Stimulated activated CD4-positive, alpha-beta T cell treated with anti-CD3 and anti-CD28 coated beads, Interleukin-4, amount 100 ng/mL, for 24 hours (primary cell): ENCODE results near the gene BMERB1.
"Not testable (repeated sequence)": the region's sequence is repeated elsewhere in the genome, so short reads cannot be mapped to it uniquely, and the experiment has no call there.

Source experiments
- DNase-seq: peaks from one replicate; pipeline ENCODE4 v3.0.0-alpha.2; 2020

Gene BMERB1

DNA sequence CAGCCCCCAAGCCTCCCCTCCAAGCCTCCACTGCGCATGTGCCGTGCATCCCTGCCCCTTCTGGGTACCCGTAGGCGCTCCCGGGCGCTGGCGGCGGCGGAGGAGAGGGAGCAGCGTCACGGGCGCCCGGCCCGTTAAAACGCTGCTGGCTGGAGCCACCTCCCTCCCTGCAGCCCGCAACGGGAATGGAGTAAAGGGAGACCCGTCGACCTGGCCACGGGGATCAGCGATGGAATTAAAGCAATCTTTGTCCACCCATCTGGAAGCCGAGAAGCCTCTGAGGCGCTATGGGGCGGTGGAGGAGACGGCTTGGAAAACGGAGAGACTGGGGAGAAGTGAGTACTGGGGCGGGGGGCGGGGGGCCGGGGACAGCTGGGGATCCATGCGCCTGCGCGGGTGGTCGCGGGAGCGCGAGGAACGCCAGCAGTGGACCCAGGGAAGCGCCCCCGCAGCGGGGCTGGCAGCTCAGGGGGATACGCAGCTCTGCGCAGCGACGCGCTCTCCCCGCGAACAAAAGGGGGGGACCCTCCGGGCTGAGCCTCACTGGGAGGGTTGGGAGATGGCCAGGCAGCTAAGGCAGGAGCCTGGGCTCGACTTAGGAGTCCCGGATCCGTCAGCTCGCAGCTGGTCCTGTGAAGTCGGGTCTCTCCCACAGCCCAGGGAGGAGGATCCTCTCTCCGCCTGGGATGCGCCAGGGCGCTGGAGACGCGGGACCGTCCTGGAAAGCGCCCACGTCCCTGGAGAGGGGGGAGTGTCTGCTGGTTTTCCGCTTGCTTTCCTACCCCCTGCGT, at the start of gene BMERB1:
Gene BMERB1 (plus strand): TSS at position 164 of the 791 bp plus-strand sequence. CDS start 66 bp downstream, at position 230.
- peak; percentile 71 for DNase-seq

- DNase-seq: not testable (repeated sequence)
Measured at GRCh38 chr16:15388060-15388459, 46.3 kb upstream of the BMERB1 start.

DNA sequence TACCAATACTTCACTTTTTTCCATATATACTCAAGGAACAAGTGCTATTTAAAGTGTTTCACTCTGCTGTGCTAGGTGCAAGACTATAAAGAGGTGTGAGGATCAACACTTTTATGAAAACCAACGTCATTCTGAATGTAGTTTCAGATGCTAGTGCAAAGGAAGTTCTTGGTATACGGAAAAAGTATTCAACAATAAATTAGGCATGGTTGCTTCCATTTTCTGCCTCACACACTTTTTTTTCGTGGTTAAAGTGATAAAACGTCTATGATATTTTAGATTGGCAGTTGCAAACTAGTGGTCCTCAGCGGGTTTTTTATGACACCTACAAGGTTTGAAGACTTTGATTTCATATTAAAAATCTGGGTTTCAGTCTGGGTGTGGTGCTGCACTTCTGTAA, 44.5 kb upstream of the BMERB1 start:
- DNase-seq: not testable (repeated sequence)

GRCh38 chr16:15393025-15393424, 41.4 kb upstream of the BMERB1 start:
- DNase-seq: not testable (repeated sequence)

GRCh38 chr16:15395631-15396508, 38.5 kb upstream of the BMERB1 start, which contains the start of gene MPV17L:
Gene MPV17L, plus strand, starts transcription at chr16:15395754. Its CDS starts 144 bp downstream, at chr16:15395898.
- not testable (repeated sequence) for DNase-seq

- DNase-seq: not testable (repeated sequence)
Measured at GRCh38 chr16:15396509-15396829, 37.9 kb upstream of the BMERB1 start.

DNA sequence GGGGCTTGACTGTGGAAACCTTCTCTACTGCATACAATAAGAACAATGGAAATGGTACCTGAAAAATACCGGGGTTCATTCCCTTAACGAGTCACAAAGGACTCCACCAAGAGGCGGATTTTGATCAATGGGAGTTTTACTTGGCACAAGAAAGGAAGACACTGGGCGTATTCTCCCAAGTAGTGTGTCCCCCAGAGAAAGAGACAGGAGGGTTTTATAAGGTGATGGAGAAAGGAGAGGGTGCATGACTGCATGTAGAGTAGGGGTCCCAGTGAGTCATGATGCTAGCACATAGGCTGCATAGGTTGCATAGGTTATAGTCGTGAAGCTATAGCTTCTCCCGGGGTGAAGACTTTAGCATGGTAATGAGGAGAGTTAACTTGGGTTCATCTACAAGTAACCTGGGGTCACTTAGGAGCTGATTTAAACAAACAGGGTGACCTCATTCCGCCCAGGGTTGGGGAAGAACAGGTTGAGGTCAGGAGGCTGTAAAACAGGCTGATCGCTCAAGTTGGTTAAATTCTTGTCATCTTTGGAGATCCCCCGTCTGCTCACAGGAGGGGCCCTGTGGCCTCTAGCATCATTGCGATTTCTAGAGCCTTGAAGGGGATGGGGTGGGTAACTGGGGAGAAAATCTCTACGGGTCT, 37.3 kb upstream of the BMERB1 start:
- DNase-seq: no peak

DNA sequence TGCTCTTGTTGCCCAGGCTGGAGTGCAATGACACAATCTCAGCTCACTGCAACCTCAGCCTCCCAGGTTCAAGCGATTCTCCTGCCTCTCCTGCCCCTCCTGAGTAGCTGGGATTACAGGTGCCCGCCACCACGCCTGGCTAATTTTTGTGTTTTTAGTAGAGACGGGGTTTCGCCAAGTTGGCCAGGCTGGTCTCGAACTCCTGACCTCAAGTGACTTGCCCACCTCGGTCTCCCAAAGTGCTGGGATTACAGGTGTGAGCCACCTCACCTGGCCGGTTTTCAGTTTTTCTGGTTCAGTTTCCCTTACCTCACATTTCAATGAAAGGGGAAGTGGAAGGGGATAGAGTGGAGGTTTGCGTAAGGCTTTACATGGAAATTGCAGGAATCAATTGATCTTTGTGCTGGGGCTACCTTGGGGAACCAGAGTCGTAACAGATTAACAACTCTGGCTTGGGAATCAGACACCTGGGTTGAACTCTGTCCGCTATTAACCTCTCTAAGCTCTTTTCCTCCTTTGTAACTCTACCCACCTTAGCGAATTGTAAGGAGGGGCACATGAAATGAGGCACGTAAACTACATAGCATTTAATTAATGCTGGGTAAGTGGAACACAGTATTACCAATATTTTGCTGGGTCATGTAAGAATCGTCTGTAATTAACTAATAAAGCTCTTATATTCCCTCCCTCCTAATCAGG, 35.6 kb upstream of the BMERB1 start:
- DNase-seq: no peak

- no peak for DNase-seq
Measured at GRCh38 chr16:15399317-15399716, 35.1 kb upstream of the BMERB1 start.

- DNase-seq: not testable (repeated sequence)
Measured at GRCh38 chr16:15400314-15400713, 34.1 kb upstream of the BMERB1 start.

GRCh38 chr16:15401972-15402371, 32.4 kb upstream of the BMERB1 start:
- DNase-seq: no peak

GRCh38 chr16:15403392-15403995, 30.9 kb upstream of the BMERB1 start:
- DNase-seq: no peak

DNA sequence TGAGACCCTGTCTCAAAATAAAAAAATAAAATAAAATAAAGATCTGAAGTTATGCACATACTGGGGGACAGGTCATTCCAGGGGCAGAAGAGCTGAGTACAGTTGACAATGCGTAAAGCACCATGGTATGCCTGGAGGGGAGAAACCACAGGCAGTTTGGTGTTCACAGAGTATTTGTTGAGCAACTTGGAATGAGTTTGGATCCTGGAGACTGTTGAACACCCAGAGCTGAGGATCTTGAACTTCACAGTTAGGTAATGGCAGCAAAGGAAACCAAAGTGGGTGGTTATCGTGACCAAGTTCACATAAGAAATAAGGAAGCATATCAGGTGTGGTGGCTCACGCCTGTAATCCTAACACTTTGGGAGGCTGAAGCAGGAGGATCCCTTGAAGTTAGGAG, 30.3 kb upstream of the BMERB1 start:
- not testable (repeated sequence) for DNase-seq

DNA sequence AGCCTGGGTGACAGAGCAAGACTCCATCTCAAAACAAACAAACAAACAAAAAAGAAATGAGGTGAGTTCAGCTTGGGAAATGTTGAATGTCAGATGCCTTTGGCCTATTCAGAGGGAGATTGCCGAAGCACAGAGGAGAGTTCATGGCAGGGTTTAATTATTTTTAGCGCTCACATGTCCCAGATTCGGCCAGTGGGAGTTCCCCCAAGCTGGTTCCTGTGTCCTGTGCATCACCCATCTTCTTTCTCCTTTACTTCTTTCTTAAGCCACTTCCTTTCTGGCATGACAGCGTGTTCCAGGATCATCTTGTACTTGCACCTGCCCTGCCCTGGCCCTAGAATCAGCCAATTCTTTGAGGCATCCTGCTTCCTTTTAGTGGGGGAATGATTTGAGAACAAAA, 29.6 kb upstream of the BMERB1 start:
- DNase-seq: no peak

- DNase-seq: not testable (repeated sequence)
Measured at GRCh38 chr16:15407756-15408155, 26.6 kb upstream of the BMERB1 start.

GRCh38 chr16:15409476-15409875, 24.9 kb upstream of the BMERB1 start:
- DNase-seq: not testable (repeated sequence)

DNA sequence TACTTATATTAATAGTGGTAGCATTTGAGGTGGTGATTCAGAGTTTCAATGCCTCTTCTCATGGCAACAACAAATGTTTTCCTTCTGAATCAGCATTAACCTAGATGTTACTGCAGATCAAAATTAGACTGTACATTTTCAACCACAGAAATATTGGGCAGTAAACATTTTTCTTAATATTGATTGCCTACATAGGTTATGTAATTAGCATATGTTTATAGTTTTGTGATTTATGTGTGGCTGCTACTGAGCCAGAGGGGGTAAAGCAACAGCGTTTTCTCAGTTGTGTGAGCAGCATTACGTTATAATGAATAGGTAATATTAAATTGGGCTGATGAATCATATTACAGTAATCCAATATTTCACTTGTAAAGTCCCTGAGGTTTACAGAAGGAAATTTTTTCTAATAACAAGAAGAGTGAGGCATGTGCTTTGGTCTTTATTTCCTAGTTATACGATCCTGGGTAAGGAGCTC, 18.8 kb upstream of the BMERB1 start:
- DNase-seq: no peak

GRCh38 chr16:15417197-15417596, 17.2 kb upstream of the BMERB1 start:
- no peak for DNase-seq

DNA sequence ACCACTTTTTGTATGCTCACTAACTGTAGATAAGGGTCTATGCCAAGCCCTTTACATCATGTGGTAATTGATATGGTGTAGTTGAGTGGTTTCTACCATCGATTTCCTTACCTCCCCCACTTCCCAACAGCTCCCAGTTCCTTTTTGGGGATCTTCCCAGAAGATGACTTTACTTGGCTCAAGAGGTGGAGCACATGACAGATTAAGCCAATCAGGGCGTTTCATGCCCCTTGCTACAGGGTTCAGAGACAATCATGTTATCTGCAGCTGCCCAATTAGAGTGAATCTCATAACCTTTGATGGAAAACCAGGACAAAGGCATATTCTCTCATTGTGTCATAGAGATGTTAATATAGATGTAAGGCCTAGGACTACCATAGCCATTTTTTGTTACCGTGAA, 16.2 kb upstream of the BMERB1 start:
- DNase-seq: no peak

DNA sequence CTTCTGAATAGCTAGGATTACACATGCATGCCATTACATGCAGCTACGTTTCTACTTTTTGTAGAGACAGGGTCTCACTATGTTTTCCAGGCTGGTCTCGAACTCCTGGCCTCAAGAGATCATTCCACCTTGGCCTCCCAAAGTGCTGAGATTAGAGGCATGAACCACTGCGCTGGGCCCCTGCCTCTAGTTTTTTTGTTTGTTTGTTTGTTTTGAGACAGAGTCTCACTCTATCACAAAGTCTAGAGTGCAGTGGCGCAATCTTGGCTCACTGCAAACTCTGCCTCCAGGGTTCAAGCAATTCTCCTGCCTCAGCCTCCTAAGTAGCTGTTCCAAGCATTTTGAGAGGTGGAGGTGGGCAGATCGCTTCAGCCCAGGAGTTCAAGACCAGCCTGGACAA, 12.7 kb upstream of the BMERB1 start:
- not testable (repeated sequence) for DNase-seq

- DNase-seq: no peak
Measured at GRCh38 chr16:15422222-15422621, 12.2 kb upstream of the BMERB1 start.

DNA sequence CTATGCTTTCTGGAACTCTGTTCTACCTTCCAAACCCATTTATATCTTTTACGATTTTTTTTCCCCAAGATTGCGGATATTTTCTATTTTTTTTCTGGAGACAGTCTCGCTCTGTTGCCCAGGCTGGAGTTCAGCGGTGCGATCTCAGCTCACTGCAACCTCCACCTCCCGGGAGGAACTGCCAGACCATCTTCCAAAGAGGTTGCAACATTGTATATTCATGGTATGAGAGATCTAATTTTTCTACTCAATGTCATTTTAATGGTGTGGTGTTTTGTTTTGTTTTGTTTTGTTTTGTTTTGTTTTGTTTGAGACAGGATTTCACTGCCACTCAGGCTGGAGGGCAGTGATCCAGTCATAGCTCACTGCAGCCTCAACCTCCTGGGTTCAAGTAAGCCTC, 8.5 kb upstream of the BMERB1 start:
- DNase-seq: no peak
